Measurements from ENCODE around the gene SMYD3. TPM values are rescaled to one million over a fixed set of nuclear protein-coding genes. Genes with fewer than 3 reads are reported as not detected.

Gene SMYD3
- total and polyA plus RNA-seq, 9 of the 15 experiments (the other 6 are each of a cell fraction or from before 2014, with no cell fraction given), result 128 to 440 (median 197) TPM

- TF ChIP-seq ARID4B (CRISPR knock-in tag; IDR thresholded peaks at IDR 0.05) (no peak), SIN3B (IDR thresholded peaks at IDR 0.05; ENCODE audit: low read depth) (no peak), ARID3B (CRISPR knock-in tag; IDR thresholded peaks at IDR 0.05; ENCODE audit: borderline replicate concordance) (no peak), RNF2 (IDR thresholded peaks at IDR 0.05) (no peak), SP2 (IDR thresholded peaks at IDR 0.05; ENCODE audit: extremely low read depth, low read depth, low read length, poor library complexity, severe bottlenecking) (no peak), ZNF655 (CRISPR knock-in tag; IDR thresholded peaks at IDR 0.05) (no peak), MNT (conservative IDR thresholded peaks at IDR 0.05) (no peak), SREBF1 (IDR thresholded peaks at IDR 0.05; ENCODE audit: borderline replicate concordance, low read depth, low read length) (no peak), HMGXB4 (CRISPR knock-in tag; IDR thresholded peaks at IDR 0.05) (no peak), FOSL1 (tag; conservative IDR thresholded peaks at IDR 0.05) (peak; percentile 87)
- TF ChIP-seq, protein P1, sequence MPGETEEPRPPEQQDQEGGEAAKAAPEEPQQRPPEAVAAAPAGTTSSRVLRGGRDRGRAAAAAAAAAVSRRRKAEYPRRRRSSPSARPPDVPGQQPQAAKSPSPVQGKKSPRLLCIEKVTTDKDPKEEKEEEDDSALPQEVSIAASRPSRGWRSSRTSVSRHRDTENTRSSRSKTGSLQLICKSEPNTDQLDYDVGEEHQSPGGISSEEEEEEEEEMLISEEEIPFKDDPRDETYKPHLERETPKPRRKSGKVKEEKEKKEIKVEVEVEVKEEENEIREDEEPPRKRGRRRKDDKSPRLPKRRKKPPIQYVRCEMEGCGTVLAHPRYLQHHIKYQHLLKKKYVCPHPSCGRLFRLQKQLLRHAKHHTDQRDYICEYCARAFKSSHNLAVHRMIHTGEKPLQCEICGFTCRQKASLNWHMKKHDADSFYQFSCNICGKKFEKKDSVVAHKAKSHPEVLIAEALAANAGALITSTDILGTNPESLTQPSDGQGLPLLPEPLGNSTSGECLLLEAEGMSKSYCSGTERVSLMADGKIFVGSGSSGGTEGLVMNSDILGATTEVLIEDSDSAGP (CRISPR knock-in tag; IDR thresholded peaks at IDR 0.05), result no peak
- TF ChIP-seq, protein P2, sequence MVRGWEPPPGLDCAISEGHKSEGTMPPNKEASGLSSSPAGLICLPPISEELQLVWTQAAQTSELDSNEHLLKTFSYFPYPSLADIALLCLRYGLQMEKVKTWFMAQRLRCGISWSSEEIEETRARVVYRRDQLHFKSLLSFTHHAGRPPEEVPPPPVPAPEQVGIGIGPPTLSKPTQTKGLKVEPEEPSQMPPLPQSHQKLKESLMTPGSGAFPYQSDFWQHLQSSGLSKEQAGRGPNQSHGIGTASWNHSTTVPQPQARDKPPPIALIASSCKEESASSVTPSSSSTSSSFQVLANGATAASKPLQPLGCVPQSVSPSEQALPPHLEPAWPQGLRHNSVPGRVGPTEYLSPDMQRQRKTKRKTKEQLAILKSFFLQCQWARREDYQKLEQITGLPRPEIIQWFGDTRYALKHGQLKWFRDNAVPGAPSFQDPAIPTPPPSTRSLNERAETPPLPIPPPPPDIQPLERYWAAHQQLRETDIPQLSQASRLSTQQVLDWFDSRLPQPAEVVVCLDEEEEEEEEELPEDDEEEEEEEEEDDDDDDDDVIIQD (CRISPR knock-in tag; IDR thresholded peaks at IDR 0.05), result no peak
These were observed 400.7 kb downstream of the SMYD3 start (continued) for GRCh38 chr1:246106342-246106763.

Data from K562 (cell line).